ENCODE measurements around the gene FUT8.

The FUT8 gene

DNA sequence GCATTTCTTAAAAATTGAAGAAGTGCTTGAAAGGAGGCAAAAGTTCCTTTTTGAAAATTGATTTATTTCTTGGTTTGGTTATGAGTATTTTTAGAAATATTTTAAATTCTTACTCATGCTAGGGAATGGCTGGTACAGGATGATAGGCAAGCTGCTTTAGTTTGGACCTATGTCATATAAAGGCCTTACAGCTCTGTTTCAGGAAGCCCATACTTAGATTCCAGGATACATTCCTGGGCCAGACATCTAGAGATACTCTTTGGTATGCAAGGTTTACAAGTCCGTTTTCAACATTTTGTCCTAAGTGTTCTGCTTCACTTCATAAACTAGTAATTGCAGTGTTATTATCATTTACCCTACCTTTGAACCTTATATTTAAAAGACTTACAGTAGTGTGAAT, 186.8 kb downstream of the FUT8 start:
- Histone ChIP-seq H3K36me3 (ENCODE audit: control insufficient read depth in 1 of 2, insufficient read depth in 2 of 2, low read length in 2 of 2) (no peaks in the 10 kb centered on the region), H3K4me1 (ENCODE audit: control insufficient read depth in 1 of 2, insufficient read depth in 2 of 2, low read length in 2 of 2) (no peaks in the 10 kb centered on the region), H3K27ac (ENCODE audit: low read length) (no peak overlapping the region)

DNA sequence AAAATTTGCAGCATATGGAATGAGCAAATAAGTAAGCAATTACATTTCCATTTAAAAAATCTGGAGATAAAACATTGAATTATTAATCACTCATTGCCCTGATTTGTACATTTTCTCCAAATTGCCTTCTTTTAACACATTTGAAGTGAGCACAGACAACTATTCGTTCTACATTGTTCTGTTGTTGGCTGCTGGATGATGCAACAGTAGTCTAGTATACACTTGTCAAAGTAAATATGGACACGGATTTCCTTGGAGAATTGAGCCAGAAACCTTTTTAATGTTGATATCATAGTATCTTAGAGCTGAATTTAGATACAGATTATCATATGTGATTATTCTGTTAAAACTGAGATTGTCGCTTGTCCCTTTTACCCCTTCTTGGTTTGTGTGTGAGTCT, 188.2 kb downstream of the FUT8 start:
- no peak overlapping the region for H3K4me3 ChIP-seq (ENCODE audit: low read depth in 1 of 2, low read length in 2 of 2)
- no peak overlapping the region for H3K27ac ChIP-seq (ENCODE audit: low read length)
- no peaks in the 10 kb centered on the region for H3K4me1 ChIP-seq (ENCODE audit: control insufficient read depth in 1 of 2, insufficient read depth in 2 of 2, low read length in 2 of 2)
- no peaks in the 10 kb centered on the region for H3K27me3 ChIP-seq (ENCODE audit: low read depth, low read length)
- no peaks in the 10 kb centered on the region for H3K9me3 ChIP-seq (ENCODE audit: control insufficient read depth in 1 of 2, low read length in 2 of 2)
- no peaks in the 10 kb centered on the region for H3K36me3 ChIP-seq (ENCODE audit: control insufficient read depth in 1 of 2, insufficient read depth in 2 of 2, low read length in 2 of 2)

More for the DNA sequence above, 186.8 kb downstream of the FUT8 start:
- H3K4me3 ChIP-seq (ENCODE audit: low read depth in 1 of 2, low read length in 2 of 2), result no peak overlapping the region
- no peaks in the 10 kb centered on the region for H3K9me3 ChIP-seq (ENCODE audit: control insufficient read depth in 1 of 2, low read length in 2 of 2)
- no peaks in the 10 kb centered on the region for H3K27me3 ChIP-seq (ENCODE audit: low read depth, low read length)

DNA sequence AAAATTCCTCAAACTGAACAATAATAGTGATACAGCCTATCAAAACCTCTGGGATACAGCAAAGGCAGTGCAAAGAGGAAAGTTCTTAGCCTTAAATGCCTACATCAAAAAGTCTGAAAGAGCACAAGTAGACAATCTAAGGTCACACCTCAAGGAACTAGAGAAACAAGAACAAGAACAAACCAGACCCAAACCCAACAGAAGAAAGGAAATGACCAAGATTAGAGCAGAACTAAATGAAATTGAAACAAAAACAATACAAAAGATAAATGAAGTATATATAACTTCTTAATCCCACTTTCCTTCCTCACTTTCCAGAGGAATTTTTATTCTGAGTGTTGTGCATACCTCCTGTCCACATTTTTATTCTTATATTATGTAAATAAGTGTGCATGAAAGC, 192.0 kb downstream of the FUT8 start:
- Histone ChIP-seq H3K4me3 (ENCODE audit: low read depth in 1 of 2, low read length in 2 of 2) (no peak overlapping the region), H3K27me3 (ENCODE audit: low read depth, low read length) (no peaks in the 10 kb centered on the region), H3K36me3 (ENCODE audit: control insufficient read depth in 1 of 2, insufficient read depth in 2 of 2, low read length in 2 of 2) (no peaks in the 10 kb centered on the region), H3K9me3 (ENCODE audit: control insufficient read depth in 1 of 2, low read length in 2 of 2) (no peaks in the 10 kb centered on the region), H3K4me1 (ENCODE audit: control insufficient read depth in 1 of 2, insufficient read depth in 2 of 2, low read length in 2 of 2) (no peaks in the 10 kb centered on the region), H3K27ac (ENCODE audit: low read length) (no peak overlapping the region)

DNA sequence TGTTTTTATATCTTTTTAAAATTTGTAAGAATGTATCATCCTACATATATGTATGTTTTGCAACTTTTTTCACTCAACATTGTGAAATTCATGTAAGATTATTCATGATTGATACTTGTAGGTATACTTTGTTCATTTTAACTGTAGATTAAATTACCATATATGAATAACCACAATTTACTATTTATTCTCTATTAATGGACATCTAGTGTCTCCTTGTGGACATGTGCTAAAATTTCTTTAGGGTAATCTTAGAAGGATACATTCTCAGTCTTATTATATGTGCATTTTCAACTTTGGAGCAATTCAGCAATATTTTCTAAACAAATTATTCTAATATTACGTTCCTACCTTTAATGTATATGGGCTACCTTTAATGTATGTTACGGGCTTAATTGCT, 192.4 kb downstream of the FUT8 start:
- Histone ChIP-seq H3K27ac (ENCODE audit: low read length) (no peak overlapping the region), H3K4me3 (ENCODE audit: low read depth in 1 of 2, low read length in 2 of 2) (no peak overlapping the region), H3K36me3 (ENCODE audit: control insufficient read depth in 1 of 2, insufficient read depth in 2 of 2, low read length in 2 of 2) (no peaks in the 10 kb centered on the region), H3K27me3 (ENCODE audit: low read depth, low read length) (no peaks in the 10 kb centered on the region), H3K9me3 (ENCODE audit: control insufficient read depth in 1 of 2, low read length in 2 of 2) (no peaks in the 10 kb centered on the region), H3K4me1 (ENCODE audit: control insufficient read depth in 1 of 2, insufficient read depth in 2 of 2, low read length in 2 of 2) (no peaks in the 10 kb centered on the region)

DNA sequence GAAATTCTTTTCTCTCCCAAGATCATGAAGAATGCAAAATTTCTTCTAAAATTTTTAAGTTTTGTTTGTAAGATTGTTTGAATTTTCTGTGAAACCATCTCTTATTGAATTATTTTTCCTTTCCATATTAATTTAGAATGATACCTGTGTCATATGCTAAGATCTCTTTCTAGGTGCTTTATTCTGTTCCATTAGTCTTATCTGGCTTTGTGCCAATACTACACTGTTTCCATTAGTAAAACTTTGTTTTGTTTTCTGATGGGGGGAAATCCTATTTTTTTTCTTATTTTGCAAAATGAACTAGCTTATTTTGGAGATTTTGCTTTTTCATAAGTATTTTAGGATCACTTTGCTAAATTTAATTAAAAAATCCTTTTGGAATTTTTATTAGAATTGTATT, 193.9 kb downstream of the FUT8 start:
- Histone ChIP-seq H3K27ac (ENCODE audit: low read length) (no peak overlapping the region), H3K36me3 (ENCODE audit: control insufficient read depth in 1 of 2, insufficient read depth in 2 of 2, low read length in 2 of 2) (no peaks in the 10 kb centered on the region), H3K4me1 (ENCODE audit: control insufficient read depth in 1 of 2, insufficient read depth in 2 of 2, low read length in 2 of 2) (no peaks in the 10 kb centered on the region), H3K9me3 (ENCODE audit: control insufficient read depth in 1 of 2, low read length in 2 of 2) (no peaks in the 10 kb centered on the region), H3K27me3 (ENCODE audit: low read depth, low read length) (no peaks in the 10 kb centered on the region), H3K4me3 (ENCODE audit: low read depth in 1 of 2, low read length in 2 of 2) (no peak overlapping the region)

DNA sequence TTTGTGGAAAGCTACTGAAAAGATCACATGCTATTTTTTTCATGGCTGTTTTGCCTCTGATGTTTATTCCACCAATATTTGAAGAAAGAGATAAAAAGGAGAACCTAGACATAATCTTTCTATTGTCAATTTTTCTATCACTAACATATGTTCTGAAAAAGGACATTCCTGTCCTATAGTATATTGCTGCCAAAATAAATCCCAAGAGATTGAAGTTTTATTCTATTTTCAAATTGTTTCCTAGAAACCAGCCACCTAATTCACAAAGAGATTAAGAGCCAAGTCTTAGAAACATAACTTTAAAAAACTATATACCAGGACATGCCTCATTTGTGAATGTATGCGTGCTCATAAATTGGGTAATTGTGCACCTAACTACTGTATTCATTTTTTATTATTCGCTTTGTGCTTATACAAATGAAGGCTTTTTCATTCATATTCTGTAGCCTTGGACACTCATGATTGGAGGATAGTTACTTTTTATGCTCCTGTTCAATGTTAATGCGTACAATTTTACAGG, 200.7 kb downstream of the FUT8 start:
- Histone ChIP-seq H3K27me3 (ENCODE audit: low read depth, low read length) (no peaks in the 10 kb centered on the region), H3K4me1 (ENCODE audit: control insufficient read depth in 1 of 2, insufficient read depth in 2 of 2, low read length in 2 of 2) (no peaks in the 10 kb centered on the region), H3K9me3 (ENCODE audit: control insufficient read depth in 1 of 2, low read length in 2 of 2) (no peaks in the 10 kb centered on the region), H3K4me3 (ENCODE audit: low read depth in 1 of 2, low read length in 2 of 2) (no peak overlapping the region), H3K27ac (ENCODE audit: low read length) (no peak overlapping the region), H3K36me3 (ENCODE audit: control insufficient read depth in 1 of 2, insufficient read depth in 2 of 2, low read length in 2 of 2) (peaks cover 0 to 7% of the 10 kb centered on the region in 2 donors)

DNA sequence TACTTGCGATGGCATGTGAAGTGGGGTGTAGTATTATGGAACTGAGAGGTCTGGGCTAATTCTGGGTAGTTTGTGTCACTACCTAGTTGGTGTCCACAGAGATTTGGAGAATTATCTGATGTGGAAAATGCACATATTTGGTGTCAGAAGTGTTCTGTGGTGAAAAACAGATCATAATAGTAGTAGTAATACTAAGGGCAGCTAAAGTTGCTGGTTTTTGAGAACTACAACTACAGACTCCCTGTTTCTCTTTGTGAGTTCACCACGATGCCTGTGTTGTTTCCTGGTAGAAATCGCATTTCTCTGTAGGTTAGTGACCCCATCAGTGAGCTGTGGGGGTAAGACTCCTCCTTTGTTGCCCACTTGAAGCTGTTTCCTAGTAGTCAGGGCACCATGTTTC, 206.5 kb downstream of the FUT8 start:
- Histone ChIP-seq H3K27me3 (ENCODE audit: low read depth, low read length) (no peaks in the 10 kb centered on the region), H3K27ac (ENCODE audit: low read length) (no peak overlapping the region), H3K9me3 (ENCODE audit: control insufficient read depth in 1 of 2, low read length in 2 of 2) (no peaks in the 10 kb centered on the region), H3K36me3 (ENCODE audit: control insufficient read depth in 1 of 2, insufficient read depth in 2 of 2, low read length in 2 of 2) (peaks cover 0 to 7% of the 10 kb centered on the region in 2 donors), H3K4me1 (ENCODE audit: control insufficient read depth in 1 of 2, insufficient read depth in 2 of 2, low read length in 2 of 2) (no peaks in the 10 kb centered on the region), H3K4me3 (ENCODE audit: low read depth in 1 of 2, low read length in 2 of 2) (no peak overlapping the region)

DNA sequence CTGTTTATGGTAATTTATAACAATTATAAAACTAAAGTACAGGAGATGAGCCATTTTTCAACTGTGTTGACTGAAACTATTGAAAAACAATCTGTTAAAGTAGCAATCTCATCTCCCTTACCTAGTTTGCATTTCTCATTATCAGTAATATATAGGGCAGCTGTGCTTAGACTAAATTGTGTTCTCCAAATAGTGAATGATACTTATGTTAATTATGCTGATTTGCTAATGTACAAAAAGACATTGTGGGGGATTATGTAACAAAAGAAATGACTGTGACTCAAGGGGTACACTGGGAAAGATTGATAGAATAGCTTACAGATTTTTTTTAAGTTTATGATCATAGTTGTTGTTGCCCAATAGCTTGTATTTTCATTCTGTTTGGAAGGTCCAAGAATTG, 207.7 kb downstream of the FUT8 start:
- H3K27me3 ChIP-seq (ENCODE audit: low read depth, low read length), result no peaks in the 10 kb centered on the region
- no peaks in the 10 kb centered on the region for H3K9me3 ChIP-seq (ENCODE audit: control insufficient read depth in 1 of 2, low read length in 2 of 2)
- H3K4me1 ChIP-seq (ENCODE audit: control insufficient read depth in 1 of 2, insufficient read depth in 2 of 2, low read length in 2 of 2), result no peaks in the 10 kb centered on the region
- peaks cover 0 to 7% of the 10 kb centered on the region in 2 donors for H3K36me3 ChIP-seq (ENCODE audit: control insufficient read depth in 1 of 2, insufficient read depth in 2 of 2, low read length in 2 of 2)
- no peak overlapping the region for H3K4me3 ChIP-seq (ENCODE audit: low read depth in 1 of 2, low read length in 2 of 2)
- H3K27ac ChIP-seq (ENCODE audit: low read length), result no peak overlapping the region

DNA sequence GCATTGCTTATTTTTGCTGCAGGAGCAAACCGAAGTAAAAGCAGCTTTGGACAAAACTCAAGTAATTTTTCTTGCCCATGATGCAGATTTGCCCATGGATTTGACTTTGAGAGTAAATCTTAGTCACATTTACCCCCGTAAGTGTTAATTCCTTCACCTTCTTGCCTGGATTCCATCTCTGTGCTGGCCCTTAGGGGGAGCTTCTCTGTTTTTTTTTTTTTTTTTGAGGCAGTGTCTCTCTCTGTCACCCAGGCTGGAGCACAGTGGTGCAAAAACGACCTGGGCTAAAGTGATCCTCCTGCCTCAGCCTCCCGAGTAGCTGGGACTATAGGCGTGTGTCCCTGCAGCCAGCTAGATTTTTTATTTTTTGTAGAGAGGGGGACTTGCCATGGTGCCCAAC, 210.2 kb downstream of the FUT8 start:
- H3K27ac ChIP-seq (ENCODE audit: low read length), result no peak overlapping the region
- no peaks in the 10 kb centered on the region for H3K9me3 ChIP-seq (ENCODE audit: control insufficient read depth in 1 of 2, low read length in 2 of 2)
- H3K27me3 ChIP-seq (ENCODE audit: low read depth, low read length), result no peaks in the 10 kb centered on the region
- H3K4me3 ChIP-seq (ENCODE audit: low read depth in 1 of 2, low read length in 2 of 2), result no peak overlapping the region
- H3K4me1 ChIP-seq (ENCODE audit: control insufficient read depth in 1 of 2, insufficient read depth in 2 of 2, low read length in 2 of 2), result no peaks in the 10 kb centered on the region
- no peaks in the 10 kb centered on the region for H3K36me3 ChIP-seq (ENCODE audit: control insufficient read depth in 1 of 2, insufficient read depth in 2 of 2, low read length in 2 of 2)

DNA sequence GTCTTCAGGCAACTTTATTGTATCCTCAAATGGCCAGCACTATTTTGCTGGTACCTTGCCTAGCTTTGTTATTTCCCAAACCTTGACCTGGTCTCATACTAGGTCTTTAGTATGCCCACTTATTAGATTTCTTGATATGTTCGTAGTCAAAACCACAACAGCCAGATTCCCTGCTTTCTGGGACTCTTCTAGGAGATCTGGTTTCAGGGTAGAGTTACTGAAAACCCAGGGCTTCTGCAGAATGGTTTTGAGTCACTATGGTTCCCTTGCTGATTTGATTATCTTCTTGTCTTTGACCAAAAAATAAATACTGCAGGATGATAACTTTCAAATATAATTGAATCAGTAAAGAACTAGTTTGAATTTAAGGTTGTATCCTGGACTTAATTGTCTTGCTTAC, 211.2 kb downstream of the FUT8 start:
- Histone ChIP-seq H3K9me3 (ENCODE audit: control insufficient read depth in 1 of 2, low read length in 2 of 2) (no peaks in the 10 kb centered on the region), H3K36me3 (ENCODE audit: control insufficient read depth in 1 of 2, insufficient read depth in 2 of 2, low read length in 2 of 2) (no peaks in the 10 kb centered on the region), H3K4me3 (ENCODE audit: low read depth in 1 of 2, low read length in 2 of 2) (no peak overlapping the region), H3K27ac (ENCODE audit: low read length) (no peak overlapping the region), H3K4me1 (ENCODE audit: control insufficient read depth in 1 of 2, insufficient read depth in 2 of 2, low read length in 2 of 2) (no peaks in the 10 kb centered on the region), H3K27me3 (ENCODE audit: low read depth, low read length) (no peaks in the 10 kb centered on the region)

DNA sequence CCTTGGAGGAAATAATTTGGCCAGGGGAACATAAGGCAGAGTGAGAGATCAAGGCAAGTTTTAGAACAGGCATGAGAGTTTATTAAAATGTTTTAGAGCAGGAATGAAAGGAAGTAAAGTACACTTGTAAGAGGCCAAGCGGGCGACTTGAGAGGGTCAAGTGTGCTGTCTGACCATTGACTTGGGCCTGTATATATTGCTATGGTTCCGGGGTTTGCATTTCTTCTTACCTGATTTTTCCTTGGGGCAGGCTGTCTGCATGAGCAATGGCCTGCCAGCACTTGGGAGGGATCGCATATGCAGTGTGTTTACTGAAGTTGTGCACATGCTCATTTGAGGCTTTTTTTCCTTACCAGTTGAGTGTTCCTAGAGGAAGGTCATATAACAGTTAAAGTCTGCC, 214.8 kb downstream of the FUT8 start:
- Histone ChIP-seq H3K27me3 (ENCODE audit: low read depth, low read length) (no peaks in the 10 kb centered on the region), H3K4me3 (ENCODE audit: low read depth in 1 of 2, low read length in 2 of 2) (no peak overlapping the region), H3K27ac (ENCODE audit: low read length) (no peak overlapping the region), H3K36me3 (ENCODE audit: control insufficient read depth in 1 of 2, insufficient read depth in 2 of 2, low read length in 2 of 2) (peaks cover 5 to 7% of the 10 kb centered on the region in 2 donors), H3K9me3 (ENCODE audit: control insufficient read depth in 1 of 2, low read length in 2 of 2) (no peaks in the 10 kb centered on the region), H3K4me1 (ENCODE audit: control insufficient read depth in 1 of 2, insufficient read depth in 2 of 2, low read length in 2 of 2) (no peaks in the 10 kb centered on the region)

DNA sequence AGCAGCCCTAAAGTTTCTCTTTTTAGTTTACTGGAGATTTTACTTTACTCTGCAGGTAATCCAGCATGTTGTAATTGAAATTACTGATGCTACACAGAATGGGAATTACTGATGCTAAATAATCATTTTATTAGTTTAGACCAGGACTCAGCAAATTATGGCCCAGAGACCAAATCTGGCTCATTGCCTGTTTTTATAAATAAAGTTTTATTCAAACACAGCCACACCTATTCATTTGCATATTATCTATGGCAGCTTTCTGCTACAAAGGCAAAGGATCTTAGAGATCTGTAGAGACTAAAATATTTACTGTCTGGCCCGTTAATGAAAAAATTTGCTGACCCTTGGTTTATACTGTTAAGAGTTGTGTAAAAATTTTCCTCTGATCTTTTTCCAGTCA, 216.1 kb downstream of the FUT8 start:
- Histone ChIP-seq H3K27me3 (ENCODE audit: low read depth, low read length) (no peaks in the 10 kb centered on the region), H3K27ac (ENCODE audit: low read length) (no peak overlapping the region), H3K9me3 (ENCODE audit: control insufficient read depth in 1 of 2, low read length in 2 of 2) (no peaks in the 10 kb centered on the region), H3K36me3 (ENCODE audit: control insufficient read depth in 1 of 2, insufficient read depth in 2 of 2, low read length in 2 of 2) (peaks cover 5 to 7% of the 10 kb centered on the region in 2 donors), H3K4me1 (ENCODE audit: control insufficient read depth in 1 of 2, insufficient read depth in 2 of 2, low read length in 2 of 2) (no peaks in the 10 kb centered on the region), H3K4me3 (ENCODE audit: low read depth in 1 of 2, low read length in 2 of 2) (no peak overlapping the region)

Measured in muscle layer of duodenum (tissue), 2 donors.